Activated CD4-positive, alpha-beta T cell treated with anti-CD3 and anti-CD28 coated beads, Interleukin-2, amount 50 U/mL, for 1 hour (primary cell): Measurements from ENCODE around the gene RPL36AL.

ENCODE experiments used
- DNase-seq: peaks from one replicate; pipeline ENCODE4 v3.0.0-alpha.2; 2020

RPL36AL gene

DNA sequence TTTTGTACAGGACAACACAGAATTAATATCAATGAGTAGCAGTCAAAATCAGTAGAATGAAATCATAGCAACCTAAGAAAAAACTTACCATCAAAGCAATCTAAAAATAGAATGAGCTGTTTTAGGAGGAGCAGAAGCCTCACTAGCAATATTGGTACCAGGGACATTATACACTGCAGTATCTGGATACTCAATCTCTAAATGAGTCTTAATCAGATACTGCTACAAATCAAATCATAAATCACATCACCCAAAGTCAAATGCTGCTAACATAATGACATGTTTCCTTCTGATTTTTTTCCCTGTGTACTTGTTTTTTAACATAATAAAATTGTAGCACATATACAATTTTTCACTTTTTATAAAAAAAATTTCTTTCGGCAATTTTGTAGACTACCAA lies 42.3 kb downstream of the RPL36AL start:
- DNase-seq, result no peak

- DNase-seq, result no peak
These were observed 46.4 kb downstream of the RPL36AL start for GRCh38 chr14:49574038-49574437.

DNA sequence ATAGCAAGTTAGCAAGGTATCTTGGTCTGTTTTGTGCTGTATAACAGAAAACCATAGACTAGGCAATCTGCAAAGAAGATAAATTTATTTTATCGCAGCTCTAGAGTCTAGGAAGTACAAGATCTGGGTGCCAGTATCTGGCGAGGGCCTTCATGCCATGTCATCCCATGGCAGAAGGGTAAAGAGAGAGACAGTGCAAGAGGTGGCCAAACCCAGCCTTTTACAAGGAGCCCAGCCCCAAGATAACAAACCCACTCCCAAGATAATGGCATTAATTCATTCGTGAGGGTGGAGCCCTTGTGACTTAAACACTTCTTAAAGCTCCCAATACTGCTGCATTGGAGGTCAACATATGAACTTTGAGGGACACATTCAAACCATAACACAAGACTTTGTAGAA lies 51.1 kb downstream of the RPL36AL start:
- DNase-seq, result no peak
